ENCODE measurements around the gene ZDHHC1.

ZDHHC1 gene

DNA sequence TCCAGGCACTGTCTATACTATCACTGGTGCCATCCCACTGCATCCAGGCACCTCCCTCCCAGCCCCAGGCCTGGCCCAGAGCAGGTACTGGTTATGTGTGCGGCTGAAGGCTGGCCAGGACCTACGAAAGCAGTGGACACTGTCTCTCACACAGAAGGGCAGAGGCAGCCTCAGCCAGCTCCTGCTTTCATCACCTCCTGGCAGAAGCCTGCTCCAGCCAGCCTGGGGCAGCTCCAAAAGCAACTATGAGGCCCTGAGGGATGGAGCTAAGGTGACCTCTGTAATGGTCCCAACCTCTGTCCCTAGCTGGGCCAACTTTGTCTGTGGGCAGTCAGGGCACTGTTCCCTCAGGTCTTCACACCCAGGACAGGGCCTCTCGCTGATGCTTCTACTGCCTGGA lies 33.5 kb upstream of the ZDHHC1 start:
- no peak for DNase-seq
- in situ Hi-C loops (cut with MboI; ENCODE audit: low pct_unique_long_range_greater_than_20kb, low sequenced_read_pairs) = no loop called here

DNA sequence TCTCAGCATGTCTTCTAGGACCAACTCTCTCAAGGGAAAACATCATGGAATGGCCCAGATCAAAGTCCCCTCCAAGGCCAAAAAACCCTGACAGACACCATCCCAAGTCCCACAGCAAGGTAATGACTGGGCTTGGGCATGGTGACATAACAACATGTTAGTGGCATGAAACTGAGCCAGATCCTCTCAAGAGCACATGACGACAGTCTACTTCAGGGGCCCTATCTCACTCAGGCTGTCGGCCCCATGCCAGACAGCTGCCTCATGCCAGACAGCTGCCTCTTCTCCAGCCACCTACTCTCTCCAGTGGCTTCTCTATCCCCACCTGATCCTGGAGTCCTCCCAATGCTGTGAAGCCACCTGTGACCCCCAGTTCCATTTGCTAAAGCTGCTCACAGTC lies 33.1 kb upstream of the ZDHHC1 start:
- in situ Hi-C loops (cut with MboI; ENCODE audit: low pct_unique_long_range_greater_than_20kb, low sequenced_read_pairs) = no loop called here
- no peak for DNase-seq

DNA sequence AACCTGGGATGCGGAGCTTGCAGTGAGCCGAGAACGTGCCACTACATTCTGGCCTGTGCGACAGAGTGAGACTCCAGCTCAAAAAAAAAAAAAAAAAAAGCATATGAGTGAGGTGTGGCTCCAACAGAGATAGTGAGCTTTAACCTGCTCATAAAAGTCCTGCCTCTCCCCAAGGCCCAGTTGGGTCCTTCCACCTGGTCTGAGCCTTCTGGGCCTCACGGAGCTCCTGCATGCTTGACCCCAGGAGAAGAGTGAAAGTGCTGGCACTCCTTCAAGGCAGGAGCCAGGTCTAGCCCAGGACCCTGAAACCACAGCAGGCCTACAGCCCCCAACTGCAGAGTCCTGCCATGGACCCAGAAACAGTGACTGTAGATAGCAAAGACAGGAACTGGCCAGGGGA lies 32.3 kb upstream of the ZDHHC1 start:
- DNase-seq = no peak
- in situ Hi-C loops (cut with MboI; ENCODE audit: low pct_unique_long_range_greater_than_20kb, low sequenced_read_pairs) = no loop called here

DNA sequence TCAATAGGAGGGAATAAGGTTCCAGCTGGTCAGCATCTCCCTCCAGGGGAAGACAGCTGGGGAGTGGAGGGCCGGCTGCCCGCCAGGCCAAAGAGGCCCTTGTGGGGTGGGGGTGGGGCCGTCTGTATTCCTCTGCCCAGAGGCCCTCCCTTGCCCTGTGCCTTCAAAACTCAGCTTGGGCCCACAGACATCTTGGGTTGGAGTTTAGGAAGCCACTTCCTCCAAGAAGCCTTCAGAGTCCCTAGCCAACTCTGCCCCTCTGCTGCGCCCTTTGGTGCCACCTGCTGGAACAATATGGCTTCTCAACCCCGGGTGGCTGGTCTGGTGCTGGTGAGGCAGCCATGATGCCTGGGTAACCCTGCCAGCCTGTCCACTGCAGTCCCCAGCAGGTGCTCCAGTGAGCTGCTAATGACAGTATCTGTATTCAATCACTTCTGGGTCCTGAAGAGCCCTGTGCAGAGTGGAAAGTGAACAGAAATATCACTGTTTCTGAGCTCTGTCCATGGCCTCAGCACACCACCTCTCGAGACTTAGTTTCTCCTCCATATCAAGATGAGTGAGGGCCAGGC lies 31.3 kb upstream of the ZDHHC1 start:
- in situ Hi-C loops (cut with MboI; ENCODE audit: low pct_unique_long_range_greater_than_20kb, low sequenced_read_pairs) = no loop called here
- peak; percentile 88 for DNase-seq

DNA sequence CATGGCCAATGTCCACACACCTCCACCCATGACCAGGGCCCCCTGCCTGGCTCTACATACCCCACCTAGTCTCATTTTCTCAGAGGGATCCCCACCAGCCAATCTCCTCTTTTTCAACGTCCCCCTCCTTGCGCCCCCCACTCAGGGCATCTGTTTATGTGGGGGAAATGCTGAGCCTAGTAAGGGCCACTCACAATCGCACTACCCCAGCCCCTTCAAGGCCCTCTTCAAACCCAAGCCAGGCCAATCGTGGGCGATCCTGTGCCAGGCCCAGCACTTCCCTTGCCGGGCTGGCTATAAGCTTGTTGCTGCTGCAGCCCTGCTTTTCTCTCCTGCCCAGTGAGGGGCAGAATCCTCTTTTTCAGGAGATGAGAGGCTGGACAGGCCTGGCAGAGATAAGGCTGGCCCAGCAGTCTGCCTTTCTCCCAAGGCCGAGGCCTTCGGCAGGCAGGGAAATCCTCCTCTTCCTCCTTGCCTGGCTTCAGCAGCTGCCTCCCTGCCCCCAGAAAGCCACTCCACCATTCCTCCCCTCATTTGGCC lies 30.8 kb upstream of the ZDHHC1 start:
- in situ Hi-C loops (cut with MboI; ENCODE audit: low pct_unique_long_range_greater_than_20kb, low sequenced_read_pairs) = no loop called here
- DNase-seq = no peak

DNA sequence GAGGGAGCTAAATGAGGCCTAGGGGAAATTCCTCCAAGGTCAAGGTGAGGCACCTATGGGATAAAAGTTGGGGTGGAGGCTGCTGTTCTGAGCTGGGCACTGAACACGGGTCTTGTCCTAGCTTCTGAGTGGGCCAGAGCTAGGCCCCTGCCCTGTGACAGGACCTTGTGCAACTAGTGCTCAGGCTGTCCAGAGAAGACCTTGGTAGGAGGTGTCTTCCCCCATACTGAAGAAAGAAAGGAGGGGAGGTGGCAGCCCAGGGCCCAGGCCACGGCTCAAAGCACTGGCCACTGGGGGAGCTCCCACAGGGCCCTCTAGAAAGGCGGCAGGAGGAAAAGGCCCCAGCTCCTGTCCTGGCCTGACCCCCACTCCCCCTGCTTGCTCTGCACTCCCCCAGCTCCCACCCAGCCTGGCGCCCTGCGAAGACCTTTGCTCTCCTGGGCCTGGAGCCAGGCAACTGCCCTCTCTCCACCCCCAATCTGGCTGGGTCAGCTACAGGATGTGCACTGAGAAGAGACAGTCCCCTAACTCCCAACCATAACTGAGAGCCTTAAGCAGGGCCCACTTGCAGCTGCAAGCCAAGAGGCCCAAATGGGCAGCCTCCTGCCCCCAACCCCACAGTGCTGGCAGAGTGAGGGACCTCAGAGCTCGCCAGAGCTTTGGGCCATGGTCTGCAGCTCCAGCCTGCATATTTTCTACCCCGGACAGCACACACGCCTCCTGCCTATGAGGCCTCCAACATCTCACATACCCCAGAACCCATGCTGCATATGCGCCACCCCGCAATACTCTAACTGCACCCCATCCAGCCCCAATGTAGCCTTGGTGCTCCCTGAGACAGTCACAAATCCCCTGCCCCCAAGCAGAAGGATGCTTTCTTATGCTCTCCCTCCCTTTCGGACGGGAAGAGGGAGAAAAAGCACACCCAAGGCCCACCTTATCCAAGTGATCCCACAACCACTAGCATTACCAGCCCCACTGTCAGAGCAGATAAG lies 29.9 kb upstream of the ZDHHC1 start:
- no peak for DNase-seq
- in situ Hi-C loops (cut with MboI; ENCODE audit: low pct_unique_long_range_greater_than_20kb, low sequenced_read_pairs) = no loop called here

DNA sequence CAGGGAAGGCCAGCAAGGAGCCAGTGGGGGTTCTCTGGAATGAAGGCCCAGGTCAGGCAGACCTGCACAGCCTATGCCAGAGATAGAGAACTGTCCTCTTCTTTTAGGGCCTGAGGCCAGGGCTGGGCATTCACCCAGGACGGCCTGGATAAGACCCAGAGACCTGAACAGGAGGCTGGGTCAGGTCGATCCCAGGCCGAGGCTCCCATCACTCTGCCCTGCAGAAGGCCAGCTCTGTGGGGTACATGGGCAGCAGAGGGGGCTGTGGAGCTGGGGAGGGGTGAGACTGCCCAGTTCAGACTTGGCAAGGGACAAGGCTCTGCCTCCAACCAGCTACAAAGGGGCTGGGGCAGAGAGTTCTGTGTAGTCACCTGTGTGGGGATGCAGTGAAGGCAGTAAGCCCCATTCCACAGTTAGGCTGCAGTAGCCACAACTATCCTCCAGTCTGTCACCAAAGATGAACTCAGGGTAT lies 29.2 kb upstream of the ZDHHC1 start:
- in situ Hi-C loops (cut with MboI; ENCODE audit: low pct_unique_long_range_greater_than_20kb, low sequenced_read_pairs) = no loop called here
- DNase-seq = no peak

DNA sequence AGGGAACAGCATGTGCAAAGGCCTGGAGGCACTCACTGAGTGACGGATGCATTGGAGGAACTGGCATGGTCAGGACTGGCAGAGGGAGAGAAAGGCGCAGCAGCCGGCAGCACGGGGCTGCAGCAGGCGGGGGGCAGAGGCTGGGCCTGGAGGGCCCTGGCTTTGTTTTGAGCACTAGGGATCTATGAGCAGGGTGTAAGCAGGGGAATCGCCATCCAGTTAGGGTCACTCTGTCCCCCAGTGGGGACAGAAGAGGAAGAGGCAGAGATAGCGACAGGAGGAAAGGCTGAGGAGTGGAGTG lies 28.8 kb upstream of the ZDHHC1 start:
- in situ Hi-C loops (cut with MboI; ENCODE audit: low pct_unique_long_range_greater_than_20kb, low sequenced_read_pairs) = no loop called here
- no peak for DNase-seq

DNA sequence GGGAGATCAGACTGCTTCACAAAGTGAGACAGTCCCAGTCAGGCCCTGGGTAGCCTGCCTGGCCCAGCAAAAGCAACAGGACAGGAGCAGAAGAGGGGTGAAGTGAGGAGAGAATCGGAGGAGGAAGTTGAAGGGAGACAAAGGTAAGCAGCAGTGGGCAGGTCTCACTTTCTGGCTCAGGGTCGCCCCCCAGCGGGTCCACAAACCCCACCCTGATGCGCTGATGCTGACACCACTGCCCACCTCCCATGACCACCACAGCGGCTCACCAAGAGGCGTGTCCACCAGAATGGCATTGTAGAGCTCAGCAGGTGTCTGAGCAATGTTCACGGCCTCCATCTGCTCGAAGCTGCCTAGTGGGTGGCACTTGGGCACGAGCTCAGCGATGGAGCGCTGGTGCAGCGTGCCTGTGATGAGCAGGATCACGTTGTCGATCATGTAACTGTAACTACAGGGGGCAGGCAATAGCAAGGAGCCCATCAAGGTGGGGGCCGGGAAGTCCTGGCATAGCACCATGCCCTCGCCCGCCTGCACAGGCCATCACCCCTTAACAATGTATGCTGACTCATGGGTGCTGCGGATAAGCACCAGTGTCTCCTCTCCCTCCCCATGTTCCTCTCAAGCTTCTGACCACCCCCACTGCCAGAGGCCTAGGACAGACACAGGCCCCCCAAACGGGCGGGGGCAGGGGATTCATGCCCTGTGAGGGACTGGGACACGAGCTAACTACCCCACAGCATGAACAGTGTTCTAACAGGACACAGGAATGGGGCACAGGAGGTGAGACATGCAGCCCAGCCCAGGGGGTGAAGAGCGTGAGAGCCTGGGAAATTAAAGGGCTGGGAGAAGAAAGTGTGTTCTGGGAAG lies 28.2 kb upstream of the ZDHHC1 start:
- DNase-seq = no peak
- in situ Hi-C loops (cut with MboI; ENCODE audit: low pct_unique_long_range_greater_than_20kb, low sequenced_read_pairs) = no loop called here

DNA sequence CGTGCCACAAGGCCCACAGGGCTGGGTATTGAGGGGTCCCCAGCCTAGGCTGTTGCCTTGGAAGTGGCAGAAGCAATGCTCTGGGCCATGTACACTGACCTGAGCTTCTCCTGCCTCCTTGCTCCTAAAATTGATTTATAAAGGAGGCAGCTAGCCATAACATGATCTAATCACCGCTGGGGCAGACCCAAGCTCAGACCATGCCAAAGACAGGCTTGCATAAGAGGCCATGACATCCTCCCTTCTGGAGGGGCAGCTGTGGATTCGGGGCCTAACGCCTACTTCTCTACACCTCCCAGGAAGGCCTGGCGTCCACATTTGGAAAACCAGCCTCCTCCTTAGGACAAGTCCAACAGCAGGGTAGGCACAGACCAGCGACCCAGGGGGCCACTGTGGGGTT lies 27.0 kb upstream of the ZDHHC1 start:
- DNase-seq = no peak
- in situ Hi-C loops (cut with MboI; ENCODE audit: low pct_unique_long_range_greater_than_20kb, low sequenced_read_pairs) = no loop called here

DNA sequence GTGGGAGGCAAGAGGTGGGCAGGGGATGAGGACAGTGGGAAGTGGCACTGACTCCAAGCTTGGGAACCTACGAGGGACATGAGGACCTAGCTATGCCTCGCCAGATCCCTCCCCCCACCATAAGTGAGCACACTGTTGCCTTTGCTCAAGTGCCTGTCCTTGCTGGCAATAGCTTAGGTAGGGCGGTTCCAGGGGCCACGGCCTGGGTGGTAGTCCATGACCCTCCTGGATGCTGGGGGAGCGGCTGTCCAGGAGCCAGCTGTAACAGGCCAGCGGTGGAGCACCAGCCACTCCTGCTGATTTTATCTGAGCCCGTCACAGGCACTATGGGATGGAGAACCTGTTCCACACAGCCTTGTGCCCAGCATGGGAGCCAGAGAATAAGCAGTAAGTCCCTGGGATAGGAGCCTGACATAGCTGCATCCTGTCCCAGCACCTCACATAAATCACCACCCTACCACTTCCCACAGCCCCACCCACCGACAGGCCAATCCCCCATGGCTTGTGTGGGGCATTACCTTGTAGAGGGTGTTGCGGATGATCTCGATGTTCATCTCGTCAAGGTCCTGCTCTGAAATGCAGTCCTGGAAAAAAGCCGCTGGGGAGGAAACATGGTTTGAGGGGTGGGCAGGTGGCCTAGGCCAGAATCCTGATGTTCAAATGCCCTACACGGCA lies 26.4 kb upstream of the ZDHHC1 start:
- in situ Hi-C loops (cut with MboI; ENCODE audit: low pct_unique_long_range_greater_than_20kb, low sequenced_read_pairs) = no loop called here
- no peak for DNase-seq

DNA sequence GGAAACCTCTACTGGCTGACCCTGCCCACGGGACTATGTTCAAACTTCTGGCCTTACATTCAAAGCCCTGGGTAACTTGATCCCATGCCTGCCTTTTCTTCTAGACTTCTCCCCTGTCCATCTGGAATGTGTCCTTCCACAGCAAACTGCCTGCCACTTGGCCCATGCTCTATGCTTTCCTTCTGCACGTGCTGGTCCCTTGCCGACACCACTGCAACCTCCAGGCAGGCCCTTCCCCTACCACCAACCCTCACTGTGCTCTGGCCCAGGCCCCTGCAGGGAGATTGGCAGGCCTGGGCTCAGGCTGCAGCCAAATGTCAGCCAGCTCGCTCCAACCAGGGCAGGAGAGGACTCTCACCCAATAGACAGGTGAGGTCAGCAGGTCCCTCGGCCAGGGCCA lies 25.6 kb upstream of the ZDHHC1 start:
- in situ Hi-C loops (cut with MboI; ENCODE audit: low pct_unique_long_range_greater_than_20kb, low sequenced_read_pairs) = no loop called here
- DNase-seq = no peak

DNA sequence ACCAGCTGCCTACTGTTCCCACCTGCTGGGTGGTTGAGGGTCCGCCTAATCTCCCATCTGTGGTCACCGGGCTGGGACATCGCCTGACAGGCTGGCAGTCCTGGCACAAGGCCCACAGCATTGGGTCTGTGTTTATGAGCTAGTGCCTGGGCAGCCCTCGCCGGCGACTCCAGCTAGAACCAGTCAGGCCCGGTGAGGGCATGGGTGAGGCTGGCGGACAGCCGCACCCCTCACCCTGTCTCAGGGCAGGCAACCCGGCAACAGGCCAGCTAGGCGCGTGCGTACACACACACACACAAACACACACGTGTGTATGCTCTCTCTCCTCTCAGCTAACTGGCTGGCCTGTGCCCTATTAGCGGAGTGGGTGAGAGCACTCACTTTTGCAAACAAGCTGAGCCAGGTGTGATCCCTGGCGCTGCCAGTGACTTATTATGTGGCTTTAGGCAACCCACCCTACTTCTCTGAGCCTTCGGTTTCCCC lies 25.0 kb upstream of the ZDHHC1 start:
- DNase-seq = no peak
- in situ Hi-C loops (cut with MboI; ENCODE audit: low pct_unique_long_range_greater_than_20kb, low sequenced_read_pairs) = no loop called here

DNA sequence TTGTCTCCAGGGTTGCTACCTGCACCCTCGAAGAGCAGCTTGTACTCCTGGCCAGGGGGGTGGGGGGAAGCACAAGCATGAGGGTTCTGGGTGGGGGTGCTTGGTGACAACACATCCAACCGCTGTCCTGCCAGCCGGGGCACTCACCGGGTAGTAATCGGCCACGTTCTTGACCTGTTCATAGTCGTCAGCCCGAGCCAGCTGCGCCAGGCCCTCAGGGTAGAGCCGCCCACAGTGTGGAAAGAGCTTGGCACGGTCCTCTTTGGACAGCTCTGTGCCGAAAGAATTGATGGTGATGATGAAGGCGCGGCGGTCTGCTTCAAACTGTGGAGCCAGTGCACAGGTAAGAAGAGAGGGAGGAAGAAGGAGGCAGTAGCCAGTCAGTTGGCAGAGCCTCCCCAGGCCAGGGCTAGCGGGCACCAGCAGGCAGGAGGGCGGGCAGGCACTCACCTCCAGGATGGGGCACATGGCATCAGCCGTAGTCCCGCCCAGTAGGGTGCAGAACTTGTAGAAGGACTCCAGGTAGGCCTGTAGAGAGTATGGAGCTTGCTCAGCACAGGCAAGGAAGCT lies 22.6 kb upstream of the ZDHHC1 start:
- no peak for DNase-seq
- in situ Hi-C loops (cut with MboI; ENCODE audit: low pct_unique_long_range_greater_than_20kb, low sequenced_read_pairs) = no loop called here

DNA sequence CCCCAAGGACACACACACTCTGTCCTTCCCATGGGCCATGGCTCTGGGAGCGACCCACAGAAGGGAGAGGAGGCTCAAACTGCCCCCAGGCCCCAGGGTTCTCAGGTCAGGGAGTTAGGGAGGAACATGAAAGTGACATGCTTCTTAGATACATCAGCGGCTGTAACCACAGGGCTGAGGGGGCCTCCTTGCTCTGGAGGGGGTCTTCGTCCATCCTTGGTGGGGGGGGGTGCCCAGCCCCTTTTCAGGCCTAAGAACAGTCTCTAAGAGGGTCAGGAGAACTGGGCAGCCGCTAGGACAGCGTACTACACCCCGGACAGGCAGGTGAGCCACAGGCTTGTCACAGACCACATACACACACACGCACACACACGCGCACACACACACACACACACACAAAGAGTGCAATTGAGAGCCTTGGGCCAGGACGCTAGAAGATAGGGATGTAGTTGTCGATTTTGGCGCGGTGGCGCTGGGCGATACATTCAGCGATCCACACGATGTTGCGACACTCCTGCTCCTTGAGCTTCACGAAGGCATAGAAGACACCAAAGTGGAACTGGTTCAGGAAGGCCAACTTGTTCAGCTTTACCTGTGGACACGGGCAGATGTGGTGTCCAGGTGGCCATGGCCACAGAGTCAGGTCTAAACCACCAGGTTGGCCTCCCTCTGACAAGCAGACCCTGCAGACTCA lies 22.0 kb upstream of the ZDHHC1 start:
- DNase-seq = no peak
- in situ Hi-C loops (cut with MboI; ENCODE audit: low pct_unique_long_range_greater_than_20kb, low sequenced_read_pairs) = no loop called here

DNA sequence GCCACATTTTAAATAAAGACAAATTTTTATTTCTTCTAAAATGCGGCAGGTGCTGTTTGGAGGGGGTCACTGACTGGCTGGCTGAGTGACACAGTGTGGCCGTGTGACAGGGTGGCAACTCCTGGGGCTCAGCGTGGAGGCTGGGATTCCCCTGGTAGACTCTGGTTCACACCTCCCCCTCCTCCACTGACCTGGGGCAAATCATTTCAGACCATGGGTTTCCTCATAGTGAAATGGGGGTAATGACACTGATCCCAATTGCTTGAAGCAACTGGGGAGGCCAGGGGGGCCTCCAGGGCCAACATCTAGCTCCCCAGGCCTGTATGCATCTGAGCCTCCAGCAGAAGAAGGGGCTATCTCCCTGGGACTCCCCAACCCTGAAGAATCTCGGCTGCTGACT lies 21.2 kb upstream of the ZDHHC1 start:
- in situ Hi-C loops (cut with MboI; ENCODE audit: low pct_unique_long_range_greater_than_20kb, low sequenced_read_pairs) = no loop called here

DNA sequence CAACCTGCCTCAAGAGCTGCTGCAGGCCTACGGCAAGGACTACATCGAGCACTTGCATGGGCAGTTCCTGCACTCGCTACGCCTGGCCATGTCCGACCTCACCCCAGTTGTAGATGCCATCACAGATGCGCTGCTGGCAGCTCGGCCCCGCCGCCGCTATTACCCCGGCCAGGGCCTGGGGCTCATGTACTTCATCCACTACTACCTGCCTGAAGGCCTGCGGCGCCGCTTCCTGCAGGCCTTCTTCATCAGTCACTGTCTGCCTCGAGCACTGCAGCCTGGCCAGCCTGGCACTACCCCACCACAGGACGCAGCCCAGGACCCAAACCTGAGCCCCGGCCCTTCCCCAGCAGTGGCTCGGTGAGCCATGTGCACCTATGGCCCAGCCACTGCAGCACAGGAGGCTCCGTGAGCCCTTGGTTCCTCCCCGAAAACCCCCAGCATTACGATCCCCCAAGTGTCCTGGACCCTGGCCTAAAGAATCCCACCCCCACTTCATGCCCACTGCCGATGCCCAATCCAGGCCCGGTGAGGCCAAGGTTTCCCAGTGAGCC lies 20.4 kb upstream of the ZDHHC1 start:
- in situ Hi-C loops (cut with MboI; ENCODE audit: low pct_unique_long_range_greater_than_20kb, low sequenced_read_pairs) = no loop called here
- no peak for DNase-seq

More for the DNA sequence above, 21.2 kb upstream of the ZDHHC1 start:
- DNase-seq = no peak

DNA sequence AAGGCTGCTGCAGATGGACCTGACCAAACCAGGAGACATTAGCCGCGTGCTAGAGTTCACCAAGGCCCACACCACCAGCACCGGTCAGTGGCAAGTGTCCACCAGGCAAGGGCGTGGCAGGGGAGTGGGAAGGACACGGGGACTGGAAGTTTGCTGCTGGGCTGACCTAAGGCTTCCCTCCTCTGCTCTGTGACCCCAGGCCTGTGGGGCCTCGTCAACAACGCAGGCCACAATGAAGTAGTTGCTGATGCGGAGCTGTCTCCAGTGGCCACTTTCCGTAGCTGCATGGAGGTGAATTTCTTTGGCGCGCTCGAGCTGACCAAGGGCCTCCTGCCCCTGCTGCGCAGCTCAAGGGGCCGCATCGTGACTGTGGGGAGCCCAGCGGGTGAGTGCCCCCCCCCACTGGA lies 19.5 kb upstream of the ZDHHC1 start:
- in situ Hi-C loops (cut with MboI; ENCODE audit: low pct_unique_long_range_greater_than_20kb, low sequenced_read_pairs) = no loop called here
- DNase-seq = no peak

Data from KBM-7 (cell line).